Nephron progenitor cell (in vitro differentiated cells): ENCODE data around the gene FUOM.
"Not testable (repeated sequence)": the region's sequence is repeated elsewhere in the genome, so short reads cannot be mapped to it uniquely, and the experiment has no call there.

Experiments
- DNase-seq: peaks from one replicate; pipeline ENCODE4 v3.0.0; 2021
- H3K27ac Mint-ChIP-seq: 2 replicates; pipeline ENCODE4 v1.8.0; 2021; ENCODE audit warnings: mild to moderate bottlenecking, moderate library complexity, mixed read lengths
- H3K27me3 Mint-ChIP-seq: 2 replicates; pipeline ENCODE4 v1.8.0; 2021; ENCODE audit warnings: mild to moderate bottlenecking, low read depth, mixed read lengths; ENCODE audit not compliant: poor library complexity
- H3K36me3 Mint-ChIP-seq: 2 replicates; pipeline ENCODE4 v1.8.0; 2021; ENCODE audit warnings: low read depth, mixed read lengths
- H3K4me1 Mint-ChIP-seq: 2 replicates; pipeline ENCODE4 v1.8.0; 2021; ENCODE audit warnings: mixed read lengths
- H3K4me3 Mint-ChIP-seq: 2 replicates; pipeline ENCODE4 v1.8.0; 2021; ENCODE audit warnings: mild to moderate bottlenecking, moderate library complexity, mixed read lengths
- H3K9me3 Mint-ChIP-seq: 2 replicates; pipeline ENCODE4 v1.8.0; 2021; ENCODE audit warnings: mild to moderate bottlenecking, moderate library complexity, mixed read lengths
- TF ChIP-seq, protein P1 (sequence below): fragments of 200-600 bp; sonication (generic); IDR thresholded peaks from 2 replicates; pipeline ENCODE4 v1.5.0; 2021; ENCODE audit warnings: antibody characterized with exemption

FUOM gene

DNA sequence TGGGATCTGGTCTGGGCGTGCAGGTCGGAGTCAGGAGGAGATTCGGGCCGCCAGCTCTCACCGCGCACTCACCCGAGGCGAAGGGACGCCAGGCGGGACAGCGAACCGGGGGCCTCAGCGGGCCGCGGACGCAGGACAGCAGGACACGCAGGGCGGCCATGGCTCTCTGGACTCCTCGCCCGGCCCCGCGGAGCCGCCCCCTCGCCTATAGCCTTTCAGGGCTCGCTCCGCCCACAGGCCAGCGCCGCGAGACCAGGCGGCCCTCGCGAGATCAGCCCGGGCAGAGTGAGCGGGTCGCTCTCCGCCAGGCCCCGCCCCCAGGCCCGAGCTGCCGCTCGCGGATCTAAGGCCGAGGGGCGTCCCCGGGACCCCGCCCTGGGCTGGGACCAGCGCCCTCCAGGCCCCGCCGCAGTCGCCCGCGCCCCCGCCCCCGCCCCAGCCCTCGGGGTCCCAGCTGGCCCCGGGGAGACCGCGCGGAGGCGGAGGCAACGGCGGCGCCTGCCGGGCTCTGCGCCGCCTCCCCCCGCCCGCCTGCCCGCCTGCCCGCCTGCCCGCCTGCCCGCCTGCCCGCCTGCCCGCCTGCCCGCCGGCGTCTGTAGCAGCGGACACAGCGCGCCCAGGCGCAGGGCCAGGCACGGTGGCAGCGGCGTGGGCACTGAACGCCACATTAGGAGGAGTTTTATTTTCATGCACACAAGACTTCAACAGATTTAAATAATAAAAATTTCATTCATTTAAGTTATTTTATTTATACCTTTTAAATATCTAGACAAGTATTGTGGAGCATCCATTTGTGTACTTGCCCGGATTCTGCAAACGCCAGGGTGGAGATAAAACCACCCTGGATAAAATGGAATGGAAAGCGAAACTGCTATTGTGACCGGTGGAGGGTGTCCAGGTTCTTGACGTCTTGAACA is 15.6 kb upstream of the FUOM start, which contains the start of gene ECHS1:
ECHS1 (minus strand) TSS at position 181 of the 917 bp plus-strand sequence; CDS start at position 160, 21 bp downstream.
- Mint-ChIP-seq H3K27ac (peak within 1 kb of the TSS; percentile 77), H3K9me3 (no peaks in the 10 kb centered on the region), H3K4me3 (peak within 1 kb of the TSS; percentile 95), H3K36me3 (peaks cover 13% of the 10 kb centered on the region), H3K4me1 (peaks cover 41% of the 10 kb centered on the region), H3K27me3 (peaks cover 44% of the 10 kb centered on the region)
- DNase-seq = peak; percentile 99
- TF ChIP-seq, protein P1, sequence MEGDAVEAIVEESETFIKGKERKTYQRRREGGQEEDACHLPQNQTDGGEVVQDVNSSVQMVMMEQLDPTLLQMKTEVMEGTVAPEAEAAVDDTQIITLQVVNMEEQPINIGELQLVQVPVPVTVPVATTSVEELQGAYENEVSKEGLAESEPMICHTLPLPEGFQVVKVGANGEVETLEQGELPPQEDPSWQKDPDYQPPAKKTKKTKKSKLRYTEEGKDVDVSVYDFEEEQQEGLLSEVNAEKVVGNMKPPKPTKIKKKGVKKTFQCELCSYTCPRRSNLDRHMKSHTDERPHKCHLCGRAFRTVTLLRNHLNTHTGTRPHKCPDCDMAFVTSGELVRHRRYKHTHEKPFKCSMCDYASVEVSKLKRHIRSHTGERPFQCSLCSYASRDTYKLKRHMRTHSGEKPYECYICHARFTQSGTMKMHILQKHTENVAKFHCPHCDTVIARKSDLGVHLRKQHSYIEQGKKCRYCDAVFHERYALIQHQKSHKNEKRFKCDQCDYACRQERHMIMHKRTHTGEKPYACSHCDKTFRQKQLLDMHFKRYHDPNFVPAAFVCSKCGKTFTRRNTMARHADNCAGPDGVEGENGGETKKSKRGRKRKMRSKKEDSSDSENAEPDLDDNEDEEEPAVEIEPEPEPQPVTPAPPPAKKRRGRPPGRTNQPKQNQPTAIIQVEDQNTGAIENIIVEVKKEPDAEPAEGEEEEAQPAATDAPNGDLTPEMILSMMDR = no peak

DNA sequence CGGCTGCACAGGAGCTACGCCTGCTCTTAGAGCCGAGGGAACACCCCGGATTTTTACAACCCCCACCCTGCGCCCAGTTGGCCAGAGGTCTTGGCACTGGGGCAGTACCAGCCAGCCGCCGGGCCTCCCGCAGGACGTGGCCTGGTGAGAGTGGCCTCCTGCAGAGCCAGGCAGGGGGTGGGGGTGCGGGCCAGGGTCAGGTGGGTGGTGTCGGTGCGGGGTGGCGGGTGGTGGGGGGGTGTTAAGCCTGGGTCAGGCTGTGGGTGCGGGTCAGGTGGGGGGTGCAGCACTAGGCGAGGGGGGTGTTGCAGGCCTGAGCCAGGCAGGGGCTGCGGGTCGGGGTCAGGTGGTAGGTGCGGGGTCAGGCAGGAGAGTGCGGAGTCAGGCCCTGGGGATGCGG is 14.7 kb upstream of the FUOM start:
- Mint-ChIP-seq H3K4me1 (peaks cover 48% of the 10 kb centered on the region), H3K27me3 (peaks cover 36% of the 10 kb centered on the region), H3K36me3 (peaks cover 19% of the 10 kb centered on the region), H3K9me3 (no peaks in the 10 kb centered on the region), H3K27ac (no peak overlapping the region), H3K4me3 (peak overlapping the region; percentile 95)
- TF ChIP-seq, protein P1 = no peak
- DNase-seq = peak; percentile 20

DNA sequence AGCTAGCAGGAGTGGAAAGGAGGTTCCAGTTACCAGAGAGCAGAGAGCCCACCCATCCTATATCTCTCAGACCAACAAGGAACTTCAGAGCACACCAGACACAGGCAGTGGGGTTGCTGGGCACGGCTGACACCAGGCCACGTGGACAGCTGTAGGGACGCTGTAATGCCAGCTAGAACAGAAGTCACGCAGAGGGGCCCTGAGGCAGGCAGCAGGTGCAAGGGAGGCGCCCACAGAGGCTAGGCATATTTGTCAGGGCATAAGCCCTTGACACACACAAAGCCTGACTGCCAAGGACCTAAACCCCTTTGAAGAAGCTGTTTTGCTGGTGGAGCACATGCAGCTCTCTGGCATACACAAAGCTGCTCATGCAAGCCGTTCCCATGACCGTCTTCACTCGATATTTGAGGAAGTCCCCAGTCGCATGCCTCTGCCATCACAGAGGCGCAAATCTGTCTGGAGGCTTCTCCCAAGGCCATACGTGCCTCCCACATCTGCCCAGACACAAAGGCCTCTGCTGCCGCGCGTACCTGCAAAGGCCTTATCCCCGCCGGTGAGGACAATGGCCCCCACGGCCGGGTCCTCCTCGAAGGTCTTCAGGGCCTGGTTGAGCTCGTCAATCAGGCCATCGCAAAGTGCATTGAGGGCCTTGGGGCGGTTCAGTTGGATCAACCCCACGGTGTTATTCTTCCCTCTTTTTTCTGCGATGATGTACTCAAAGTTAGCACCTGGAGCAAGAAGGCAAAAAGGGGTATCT is 12.4 kb upstream of the FUOM start:
- H3K27ac Mint-ChIP-seq = peak overlapping the region; percentile 51

DNA sequence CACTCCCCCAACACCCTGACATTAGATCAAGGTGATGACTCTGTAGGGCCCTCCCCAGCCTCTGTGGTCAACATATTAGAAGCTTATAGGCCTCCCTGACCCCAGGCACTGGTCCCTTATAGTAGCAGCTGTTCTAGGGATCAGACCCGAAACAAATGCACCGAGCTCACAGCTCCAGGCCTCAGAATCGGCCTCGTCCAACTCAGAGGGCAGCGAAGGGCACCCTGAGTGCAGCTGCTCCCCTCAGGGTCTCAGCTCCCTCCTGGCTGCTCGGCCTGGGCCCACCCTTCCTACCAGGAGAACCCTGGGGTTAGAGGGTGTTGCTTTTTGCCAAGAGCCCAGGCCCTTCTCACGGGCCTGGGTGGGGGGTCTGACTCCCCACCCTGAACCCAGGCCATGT is 10.3 kb upstream of the FUOM start:
- Mint-ChIP-seq H3K36me3 (peaks cover 34% of the 10 kb centered on the region), H3K9me3 (no peaks in the 10 kb centered on the region), H3K27ac (peak overlapping the region; percentile 78), H3K4me3 (no peak overlapping the region), H3K27me3 (no peaks in the 10 kb centered on the region), H3K4me1 (peaks cover 20% of the 10 kb centered on the region)
- TF ChIP-seq, protein P1 = no peak
- DNase-seq = no peak

More for the DNA sequence above, 12.4 kb upstream of the FUOM start:
- no peak for DNase-seq
- H3K4me3 Mint-ChIP-seq = peak overlapping the region; percentile 32
- H3K27me3 Mint-ChIP-seq = peaks cover 13% of the 10 kb centered on the region
- peaks cover 22% of the 10 kb centered on the region for H3K36me3 Mint-ChIP-seq
- H3K9me3 Mint-ChIP-seq = no peaks in the 10 kb centered on the region
- TF ChIP-seq, protein P1 = no peak
- H3K4me1 Mint-ChIP-seq = peaks cover 36% of the 10 kb centered on the region

DNA sequence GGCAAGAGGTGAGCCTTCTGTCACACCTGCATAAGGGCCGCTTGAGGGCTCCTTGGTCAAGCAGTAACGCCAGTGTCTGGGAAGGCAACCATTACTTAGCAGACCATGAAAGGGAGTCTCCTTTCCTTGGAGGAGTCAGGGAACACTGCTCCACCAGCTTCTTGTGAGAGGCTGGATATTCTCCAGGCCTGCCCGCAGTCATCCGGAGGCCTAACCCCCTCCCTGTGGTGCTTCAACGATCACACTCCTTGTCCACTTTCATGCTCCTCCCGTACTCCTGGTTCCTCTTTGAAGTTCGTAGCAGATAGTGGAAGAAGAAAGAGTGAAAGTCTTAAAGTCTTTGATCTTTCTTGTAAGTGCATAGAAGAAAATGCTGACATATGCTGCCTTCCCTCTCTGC is 9.6 kb upstream of the FUOM start:
- Mint-ChIP-seq H3K27ac (peak overlapping the region; percentile 78), H3K36me3 (peaks cover 40% of the 10 kb centered on the region), H3K4me1 (peaks cover 17% of the 10 kb centered on the region)
- DNase-seq, H3K27me3 Mint-ChIP-seq, H3K9me3 Mint-ChIP-seq, H3K4me3 Mint-ChIP-seq: not testable (repeated sequence)

DNA sequence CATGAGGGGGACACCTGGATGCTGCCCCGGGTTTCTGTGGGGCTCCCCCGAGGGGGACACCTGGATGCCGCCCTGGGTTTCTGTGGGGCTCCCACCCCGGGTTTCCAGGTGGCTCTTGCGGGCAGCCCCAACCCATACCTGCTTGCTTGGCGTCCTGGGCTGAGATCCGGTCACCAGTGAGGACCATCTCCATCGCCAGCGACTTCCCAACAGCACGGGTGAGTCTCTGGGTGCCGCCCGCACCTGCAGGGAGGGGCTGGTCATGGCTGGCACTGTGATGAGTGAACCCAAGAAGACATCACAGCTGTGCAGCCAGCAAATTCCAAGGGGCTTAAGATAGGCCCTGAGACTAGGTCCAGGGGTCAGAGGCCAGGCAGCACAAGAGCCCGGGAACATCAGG is 8.9 kb upstream of the FUOM start:
- TF ChIP-seq, protein P1 = no peak
- no peaks in the 10 kb centered on the region for H3K27me3 Mint-ChIP-seq
- no peak for DNase-seq
- H3K36me3 Mint-ChIP-seq = peaks cover 47% of the 10 kb centered on the region
- H3K4me3 Mint-ChIP-seq = no peak overlapping the region
- no peaks in the 10 kb centered on the region for H3K9me3 Mint-ChIP-seq
- no peak overlapping the region for H3K27ac Mint-ChIP-seq
- peaks cover 18% of the 10 kb centered on the region for H3K4me1 Mint-ChIP-seq
